ENCODE results near the gene SLC1A5. TPM values are rescaled to one million over a fixed set of nuclear protein-coding genes. Genes with fewer than 3 reads are reported as not detected.
"Not testable (repeated sequence)": the region's sequence is repeated elsewhere in the genome, so short reads cannot be mapped to it uniquely, and the experiment has no call there.

Gene SLC1A5
- total RNA-seq, 1 donor from 2014 or later, result 304 TPM

DNA sequence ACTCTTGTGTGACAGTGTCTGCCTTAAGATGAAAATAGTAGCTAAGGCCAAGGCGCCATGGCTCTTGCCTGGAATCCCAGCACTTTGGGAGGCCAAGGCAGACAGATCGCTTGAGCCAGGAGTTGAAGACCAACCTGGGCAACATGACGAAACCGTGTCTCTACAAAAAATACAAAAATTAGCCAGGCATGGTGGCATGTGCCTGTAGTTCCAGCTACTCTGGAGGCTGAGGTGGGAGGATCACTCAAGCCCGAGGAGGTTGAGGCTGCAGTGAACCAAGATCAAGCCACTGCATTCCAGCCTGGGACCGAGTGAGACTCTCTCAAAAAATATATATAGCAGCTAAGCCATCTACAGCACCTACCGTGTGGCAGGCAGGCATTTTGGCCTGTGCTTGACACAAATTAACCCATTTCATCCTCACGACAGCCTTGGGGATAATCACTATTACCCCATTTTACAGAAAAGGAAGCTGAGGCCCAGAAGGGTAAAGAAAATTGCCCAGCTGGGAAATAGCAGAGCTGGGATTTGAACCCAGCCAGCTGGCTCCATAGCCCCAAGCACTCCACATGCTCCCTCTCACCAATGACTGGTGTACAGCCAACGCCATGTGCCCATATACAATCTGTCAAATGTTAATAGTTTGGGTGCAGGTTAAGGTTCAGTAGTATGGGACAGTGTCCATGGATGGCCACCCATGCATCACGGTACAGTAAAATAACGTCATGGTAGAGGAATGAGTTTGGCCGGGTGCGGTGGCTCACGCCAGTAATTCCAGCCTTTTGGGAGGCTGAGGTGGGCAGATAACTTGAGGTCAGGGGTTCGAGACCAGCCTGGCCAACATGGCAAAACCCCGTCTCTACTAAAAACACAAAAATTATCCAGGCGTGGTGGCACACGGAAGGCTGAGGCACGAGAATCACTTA, 3.1 kb downstream of the SLC1A5 start:
- Mint-ChIP-seq H3K4me3 (ENCODE audit: unreplicated experiment) (peak overlapping the region; percentile 99), H3K36me3 (ENCODE audit: low read depth) (peaks cover 32% of the 10 kb centered on the region), H3K9me3 (ENCODE audit: low read depth) (no peaks in the 10 kb centered on the region), H3K27ac (ENCODE audit: unreplicated experiment) (peak overlapping the region; percentile 100), H3K27me3 (ENCODE audit: low read depth) (no peaks in the 10 kb centered on the region), H3K4me1 (ENCODE audit: low read depth) (peaks cover 38% of the 10 kb centered on the region)
- no peak for DNase-seq (ENCODE audit: low spot score)
- TF ChIP-seq, protein P1, sequence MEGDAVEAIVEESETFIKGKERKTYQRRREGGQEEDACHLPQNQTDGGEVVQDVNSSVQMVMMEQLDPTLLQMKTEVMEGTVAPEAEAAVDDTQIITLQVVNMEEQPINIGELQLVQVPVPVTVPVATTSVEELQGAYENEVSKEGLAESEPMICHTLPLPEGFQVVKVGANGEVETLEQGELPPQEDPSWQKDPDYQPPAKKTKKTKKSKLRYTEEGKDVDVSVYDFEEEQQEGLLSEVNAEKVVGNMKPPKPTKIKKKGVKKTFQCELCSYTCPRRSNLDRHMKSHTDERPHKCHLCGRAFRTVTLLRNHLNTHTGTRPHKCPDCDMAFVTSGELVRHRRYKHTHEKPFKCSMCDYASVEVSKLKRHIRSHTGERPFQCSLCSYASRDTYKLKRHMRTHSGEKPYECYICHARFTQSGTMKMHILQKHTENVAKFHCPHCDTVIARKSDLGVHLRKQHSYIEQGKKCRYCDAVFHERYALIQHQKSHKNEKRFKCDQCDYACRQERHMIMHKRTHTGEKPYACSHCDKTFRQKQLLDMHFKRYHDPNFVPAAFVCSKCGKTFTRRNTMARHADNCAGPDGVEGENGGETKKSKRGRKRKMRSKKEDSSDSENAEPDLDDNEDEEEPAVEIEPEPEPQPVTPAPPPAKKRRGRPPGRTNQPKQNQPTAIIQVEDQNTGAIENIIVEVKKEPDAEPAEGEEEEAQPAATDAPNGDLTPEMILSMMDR (IDR thresholded peaks at IDR 0.05), result no peak

GRCh38 chr19:46784262-46785053, 3.9 kb downstream of the SLC1A5 start:
- no peaks in the 10 kb centered on the region for H3K9me3 Mint-ChIP-seq (ENCODE audit: low read depth)
- no peak for DNase-seq (ENCODE audit: low spot score)
- H3K4me3 Mint-ChIP-seq (ENCODE audit: unreplicated experiment), result peak overlapping the region; percentile 99
- no peaks in the 10 kb centered on the region for H3K27me3 Mint-ChIP-seq (ENCODE audit: low read depth)
- peaks cover 38% of the 10 kb centered on the region for H3K4me1 Mint-ChIP-seq (ENCODE audit: low read depth)
- H3K27ac Mint-ChIP-seq (ENCODE audit: unreplicated experiment), result peak overlapping the region; percentile 100
- TF ChIP-seq, protein P1 (IDR thresholded peaks at IDR 0.05), result peak; percentile 79
- peaks cover 33% of the 10 kb centered on the region for H3K36me3 Mint-ChIP-seq (ENCODE audit: low read depth)

DNA sequence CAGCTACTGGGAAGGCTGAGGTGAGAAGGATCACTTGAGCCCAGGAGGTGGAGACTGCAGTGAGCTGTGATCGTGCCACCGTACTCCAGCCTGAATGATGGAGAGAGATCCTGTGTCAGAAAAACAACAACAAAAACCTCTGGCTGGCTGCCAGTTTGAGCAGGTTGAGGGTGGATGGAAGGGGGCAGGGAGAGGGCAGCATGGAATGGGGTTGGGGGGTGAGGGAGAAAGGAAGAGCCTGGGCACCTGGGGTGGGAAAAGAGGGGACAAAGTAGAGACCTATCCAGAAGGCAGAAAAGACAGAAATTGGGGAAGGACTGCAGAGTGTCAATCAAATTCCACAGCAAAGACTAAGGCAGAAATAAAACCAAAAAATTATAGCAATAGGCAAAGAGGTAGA, 4.7 kb downstream of the SLC1A5 start:
- Mint-ChIP-seq H3K27me3 (ENCODE audit: low read depth) (no peaks in the 10 kb centered on the region), H3K4me1 (ENCODE audit: low read depth) (peaks cover 38% of the 10 kb centered on the region), H3K27ac (ENCODE audit: unreplicated experiment) (peak overlapping the region; percentile 100), H3K4me3 (ENCODE audit: unreplicated experiment) (peak overlapping the region; percentile 99), H3K9me3 (ENCODE audit: low read depth) (no peaks in the 10 kb centered on the region), H3K36me3 (ENCODE audit: low read depth) (peaks cover 36% of the 10 kb centered on the region)
- TF ChIP-seq, protein P1 (IDR thresholded peaks at IDR 0.05), result no peak
- no peak for DNase-seq (ENCODE audit: low spot score)

DNA sequence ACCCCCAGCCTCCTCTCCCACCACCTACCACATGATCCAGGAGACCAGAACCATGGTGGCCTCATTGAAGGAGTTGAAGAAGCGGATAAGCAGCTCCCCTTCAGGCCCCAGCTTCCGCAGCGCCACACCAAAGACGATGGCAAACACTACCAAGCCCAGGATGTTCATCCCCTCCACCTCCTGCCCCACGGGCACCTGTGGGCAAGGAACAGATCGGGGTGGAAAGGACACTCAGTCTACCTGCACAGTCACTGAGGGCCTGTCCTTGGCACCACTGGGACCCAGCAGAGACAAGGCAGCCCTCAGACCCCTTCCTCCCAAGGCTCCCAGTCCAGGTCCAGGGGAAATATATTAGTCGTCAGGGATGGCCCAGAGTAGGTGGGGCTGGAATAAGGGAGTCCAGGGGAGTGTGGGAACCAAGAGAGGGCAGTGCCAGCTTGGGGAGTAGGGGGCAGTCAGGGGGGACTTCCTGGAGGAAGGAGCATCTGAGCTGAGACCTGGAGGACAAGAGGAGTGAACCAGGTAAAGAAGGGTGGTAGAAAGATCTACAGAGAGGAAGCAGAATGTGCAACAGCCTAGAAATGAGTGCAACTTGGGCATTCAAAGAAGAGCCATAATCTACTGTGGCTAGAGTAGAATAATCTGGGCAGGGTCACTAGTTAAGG, 5.9 kb downstream of the SLC1A5 start:
- peak overlapping the region; percentile 99 for H3K4me3 Mint-ChIP-seq (ENCODE audit: unreplicated experiment)
- TF ChIP-seq, protein P1 (IDR thresholded peaks at IDR 0.05), result no peak
- H3K9me3 Mint-ChIP-seq (ENCODE audit: low read depth), result no peaks in the 10 kb centered on the region
- DNase-seq (ENCODE audit: low spot score), result no peak
- H3K4me1 Mint-ChIP-seq (ENCODE audit: low read depth), result peaks cover 38% of the 10 kb centered on the region
- no peaks in the 10 kb centered on the region for H3K27me3 Mint-ChIP-seq (ENCODE audit: low read depth)
- H3K36me3 Mint-ChIP-seq (ENCODE audit: low read depth), result peaks cover 42% of the 10 kb centered on the region
- peak overlapping the region; percentile 100 for H3K27ac Mint-ChIP-seq (ENCODE audit: unreplicated experiment)

DNA sequence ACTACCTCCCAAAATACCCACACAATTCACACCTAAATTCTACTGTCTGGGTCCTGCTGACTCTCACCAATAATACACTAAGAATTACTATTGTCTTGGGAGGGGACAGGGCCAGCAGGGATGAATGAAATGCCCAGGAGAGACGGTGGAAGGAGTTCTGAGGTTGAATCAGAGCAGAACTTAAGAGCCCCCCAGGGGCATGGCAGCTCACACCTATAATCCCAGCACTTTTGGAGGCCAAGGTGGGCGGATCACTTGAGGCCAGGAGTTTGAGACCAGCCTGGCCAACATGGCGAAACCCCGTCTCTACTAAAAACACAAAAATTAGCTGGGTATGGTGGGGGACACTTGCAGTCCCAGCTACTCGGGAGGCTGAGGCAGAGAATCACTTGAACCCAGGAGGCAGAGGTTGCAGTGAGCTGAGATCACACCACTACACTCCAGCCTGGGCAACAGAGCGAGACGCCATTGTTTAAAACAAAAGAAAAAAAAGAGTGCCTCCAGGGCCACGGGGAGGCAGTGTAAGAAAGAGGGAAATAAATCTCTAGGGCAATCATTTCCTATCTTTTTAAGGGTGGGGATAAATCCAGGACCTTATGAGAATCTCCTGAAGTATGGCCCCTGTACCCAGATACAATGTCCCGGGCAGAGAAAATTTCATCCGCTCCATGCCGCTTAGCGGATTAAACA, 10.3 kb downstream of the SLC1A5 start:
- not testable (repeated sequence) for DNase-seq (ENCODE audit: low spot score); H3K9me3 Mint-ChIP-seq (ENCODE audit: low read depth); H3K27me3 Mint-ChIP-seq (ENCODE audit: low read depth); H3K4me3 Mint-ChIP-seq (ENCODE audit: unreplicated experiment); H3K4me1 Mint-ChIP-seq (ENCODE audit: low read depth); H3K27ac Mint-ChIP-seq (ENCODE audit: unreplicated experiment)
- peaks cover 47% of the 10 kb centered on the region for H3K36me3 Mint-ChIP-seq (ENCODE audit: low read depth)

Measured in chondrocyte (in vitro differentiated cells).